ENCODE measurements around the gene SP100.
A peak's percentile ranks its signal among the peaks of the same experiment; 100 is the strongest.

Gene SP100

GRCh38 chr2:230416061-230416721 is at the start of gene SP100:
Gene SP100 (plus strand): TSS chr2:230416201. CDS start chr2:230416297, 96 bp downstream.
- peaks cover 65% of the 10 kb centered on the region for H3K4me1 ChIP-seq (ENCODE audit: insufficient read depth, low read length, poor library complexity, severe bottlenecking)
- peak within 1 kb of the TSS; percentile 81 for H3K4me3 ChIP-seq (ENCODE audit: low read length, poor library complexity, severe bottlenecking)
- no peaks in the 10 kb centered on the region for H3K9me3 ChIP-seq (ENCODE audit: insufficient read depth, low read depth, low read length)
- H2AFZ ChIP-seq (ENCODE audit: low read length), result peak within 1 kb of the TSS; percentile 92
- peaks cover 10% of the 10 kb centered on the region for H4K20me1 ChIP-seq (ENCODE audit: insufficient read depth, low read length, poor library complexity, severe bottlenecking)
- no peaks in the 10 kb centered on the region for H3K36me3 ChIP-seq (ENCODE audit: insufficient read depth, low read length)
- H3F3A ChIP-seq (ENCODE audit: low read depth), result no peaks in the 10 kb centered on the region
- H3K27me3 ChIP-seq (ENCODE audit: insufficient read depth, low read length, poor library complexity, severe bottlenecking), result no peaks in the 10 kb centered on the region
- peaks cover 49% of the 10 kb centered on the region for H3K79me2 ChIP-seq (ENCODE audit: insufficient read depth, low read length)
- TF ChIP-seq EZH2phosphoT487 (IDR thresholded peaks at IDR 0.05; ENCODE audit: borderline replicate concordance), result no peak
- no peak for TF ChIP-seq CTCF (conservative IDR thresholded peaks at IDR 0.05; ENCODE audit: low read length)
- peak within 1 kb of the TSS; percentile 100 for H3K4me2 ChIP-seq (ENCODE audit: low read depth, low read length, poor library complexity, severe bottlenecking)
- H3K9ac ChIP-seq (ENCODE audit: low read depth, low read length, poor library complexity, severe bottlenecking), result peak within 1 kb of the TSS; percentile 96
- H3K9me2 ChIP-seq (replicated peaks; ENCODE audit: low read depth, low read length), result no peaks in the 10 kb centered on the region

- Histone ChIP-seq H3K9me3 (ENCODE audit: insufficient read depth, low read depth, low read length) (no peaks in the 10 kb centered on the region), H3K4me3 (ENCODE audit: low read length, poor library complexity, severe bottlenecking) (no peak overlapping the region), H3K4me2 (ENCODE audit: low read depth, low read length, poor library complexity, severe bottlenecking) (no peak overlapping the region), H4K20me1 (ENCODE audit: insufficient read depth, low read length, poor library complexity, severe bottlenecking) (no peaks in the 10 kb centered on the region), H3K27me3 (ENCODE audit: insufficient read depth, low read length, poor library complexity, severe bottlenecking) (no peaks in the 10 kb centered on the region), H3F3A (ENCODE audit: low read depth) (no peaks in the 10 kb centered on the region), H3K9me2 (replicated peaks; ENCODE audit: low read depth, low read length) (no peaks in the 10 kb centered on the region), H3K4me1 (ENCODE audit: insufficient read depth, low read length, poor library complexity, severe bottlenecking) (no peaks in the 10 kb centered on the region), H3K36me3 (ENCODE audit: insufficient read depth, low read length) (peaks cover 11% of the 10 kb centered on the region; the same call in 1 of the 2 replicates), H3K9ac (ENCODE audit: low read depth, low read length, poor library complexity, severe bottlenecking) (no peak overlapping the region), H3K79me2 (ENCODE audit: insufficient read depth, low read length) (no peaks in the 10 kb centered on the region), H2AFZ (ENCODE audit: low read length) (no peak overlapping the region)
- no peak for TF ChIP-seq CTCF (conservative IDR thresholded peaks at IDR 0.05; ENCODE audit: low read length)
- no peak for TF ChIP-seq EZH2phosphoT487 (IDR thresholded peaks at IDR 0.05; ENCODE audit: borderline replicate concordance)
Measured at GRCh38 chr2:230382108-230382507, 33.9 kb upstream of the SP100 start.

GRCh38 chr2:230383453-230383852 is 32.5 kb upstream of the SP100 start:
- no peaks in the 10 kb centered on the region for H3K79me2 ChIP-seq (ENCODE audit: insufficient read depth, low read length)
- no peaks in the 10 kb centered on the region for H3F3A ChIP-seq (ENCODE audit: low read depth)
- H4K20me1 ChIP-seq (ENCODE audit: insufficient read depth, low read length, poor library complexity, severe bottlenecking), result no peaks in the 10 kb centered on the region
- H3K4me1 ChIP-seq (ENCODE audit: insufficient read depth, low read length, poor library complexity, severe bottlenecking), result no peaks in the 10 kb centered on the region
- no peak overlapping the region for H3K4me3 ChIP-seq (ENCODE audit: low read length, poor library complexity, severe bottlenecking)
- no peak overlapping the region for H3K4me2 ChIP-seq (ENCODE audit: low read depth, low read length, poor library complexity, severe bottlenecking)
- no peak overlapping the region for H2AFZ ChIP-seq (ENCODE audit: low read length)
- no peak overlapping the region for H3K9ac ChIP-seq (ENCODE audit: low read depth, low read length, poor library complexity, severe bottlenecking)
- H3K36me3 ChIP-seq (ENCODE audit: insufficient read depth, low read length), result peaks cover 13% of the 10 kb centered on the region; the same call in 1 of the 2 replicates
- H3K27me3 ChIP-seq (ENCODE audit: insufficient read depth, low read length, poor library complexity, severe bottlenecking), result no peaks in the 10 kb centered on the region
- H3K9me2 ChIP-seq (replicated peaks; ENCODE audit: low read depth, low read length), result no peaks in the 10 kb centered on the region
- TF ChIP-seq CTCF (conservative IDR thresholded peaks at IDR 0.05; ENCODE audit: low read length), result no peak
- no peak for TF ChIP-seq EZH2phosphoT487 (IDR thresholded peaks at IDR 0.05; ENCODE audit: borderline replicate concordance)
- no peaks in the 10 kb centered on the region for H3K9me3 ChIP-seq (ENCODE audit: insufficient read depth, low read depth, low read length)

Measured in Loucy (cell line).